GM10248 (cell line): ENCODE results near the gene SORL1.

Experiments
- CTCF ChIA-PET: fragments of 300-600 bp; sonication (Branson Sonifier 250); formaldehyde crosslinking; extraction: SDS; loops from one replicate; lab custom pipeline; 2021; ENCODE audit warnings: antibody characterized with exemption; lab: Yijun Ruan, JAX
- POLR2A ChIA-PET: fragments of 350-650 bp; sonication (Branson Sonifier 250); formaldehyde crosslinking; extraction: SDS; loops from one replicate; lab custom pipeline; 2020; ENCODE audit warnings: antibody characterized with exemption; lab: Yijun Ruan, JAX
- DNase-seq: peaks from one replicate; pipeline ENCODE4 v3.0.0; 2012; ENCODE audit errors: extremely low spot score
- TF ChIP-seq, protein P1 (sequence below): IDR thresholded peaks from 2 replicates; pipeline ENCODE4 v1.5.1; 2012; ENCODE audit warnings: mild to moderate bottlenecking, low read depth; ENCODE audit errors: extremely low read depth, missing control alignments, control extremely low read depth

The SORL1 gene

DNA sequence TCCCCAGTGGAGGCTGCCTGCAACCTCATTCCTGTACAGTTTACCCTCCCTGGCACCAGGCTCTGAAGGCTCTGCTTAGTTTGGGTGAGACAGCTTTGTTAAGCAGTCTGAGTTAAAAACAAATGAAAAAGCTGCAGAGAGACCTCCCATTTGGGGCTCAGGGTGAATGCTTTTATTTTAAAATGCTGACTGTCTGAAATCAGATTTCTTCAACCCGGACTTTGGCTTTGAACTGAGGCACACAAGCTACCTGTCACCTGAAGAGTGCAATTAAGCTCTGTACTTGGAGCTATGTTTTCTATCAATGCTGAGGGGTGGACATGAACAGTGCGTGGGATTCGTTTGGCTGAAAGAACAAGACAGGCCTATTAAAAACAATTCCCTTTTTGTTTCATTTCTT, 218.2 kb downstream of the SORL1 start:
- DNase-seq = no peak
- TF ChIP-seq, protein P1, sequence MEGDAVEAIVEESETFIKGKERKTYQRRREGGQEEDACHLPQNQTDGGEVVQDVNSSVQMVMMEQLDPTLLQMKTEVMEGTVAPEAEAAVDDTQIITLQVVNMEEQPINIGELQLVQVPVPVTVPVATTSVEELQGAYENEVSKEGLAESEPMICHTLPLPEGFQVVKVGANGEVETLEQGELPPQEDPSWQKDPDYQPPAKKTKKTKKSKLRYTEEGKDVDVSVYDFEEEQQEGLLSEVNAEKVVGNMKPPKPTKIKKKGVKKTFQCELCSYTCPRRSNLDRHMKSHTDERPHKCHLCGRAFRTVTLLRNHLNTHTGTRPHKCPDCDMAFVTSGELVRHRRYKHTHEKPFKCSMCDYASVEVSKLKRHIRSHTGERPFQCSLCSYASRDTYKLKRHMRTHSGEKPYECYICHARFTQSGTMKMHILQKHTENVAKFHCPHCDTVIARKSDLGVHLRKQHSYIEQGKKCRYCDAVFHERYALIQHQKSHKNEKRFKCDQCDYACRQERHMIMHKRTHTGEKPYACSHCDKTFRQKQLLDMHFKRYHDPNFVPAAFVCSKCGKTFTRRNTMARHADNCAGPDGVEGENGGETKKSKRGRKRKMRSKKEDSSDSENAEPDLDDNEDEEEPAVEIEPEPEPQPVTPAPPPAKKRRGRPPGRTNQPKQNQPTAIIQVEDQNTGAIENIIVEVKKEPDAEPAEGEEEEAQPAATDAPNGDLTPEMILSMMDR = no peak
- POLR2A ChIA-PET = no interaction called here
- CTCF ChIA-PET = interaction anchor here (1.6 kb wide), 1 partner anchor 14 kb away, joined by 4 read pairs; no protein-coding TSS in a partner anchor

DNA sequence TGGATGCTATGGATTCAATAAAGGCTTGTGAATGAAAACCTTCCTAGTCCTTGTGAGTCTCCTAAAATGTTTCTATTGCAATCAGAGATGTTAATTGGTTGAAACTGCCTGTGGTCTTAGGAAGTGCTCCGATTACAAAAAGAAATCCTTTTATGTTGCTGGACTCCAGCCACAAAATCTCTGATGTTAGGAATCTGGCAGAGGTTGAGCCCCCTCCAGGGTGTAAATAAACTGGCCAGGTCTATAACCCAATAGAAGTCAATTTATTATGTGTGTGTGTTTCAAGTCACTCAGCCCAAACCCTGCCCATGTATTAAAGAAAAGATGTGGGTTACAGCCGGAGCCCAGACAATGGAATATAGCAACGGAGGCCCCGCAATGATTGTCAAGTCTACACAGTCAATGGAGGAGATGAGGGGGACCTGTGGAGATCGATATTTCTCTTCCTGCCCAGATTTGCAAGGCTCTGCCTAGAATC, 218.7 kb downstream of the SORL1 start:
- CTCF ChIA-PET = interaction anchor here (0.7 to 1.3 kb wide), 2 partner anchors 17 to 23 kb away, joined by 3 read pairs; no protein-coding TSS in a partner anchor
- POLR2A ChIA-PET = no interaction called here

DNA sequence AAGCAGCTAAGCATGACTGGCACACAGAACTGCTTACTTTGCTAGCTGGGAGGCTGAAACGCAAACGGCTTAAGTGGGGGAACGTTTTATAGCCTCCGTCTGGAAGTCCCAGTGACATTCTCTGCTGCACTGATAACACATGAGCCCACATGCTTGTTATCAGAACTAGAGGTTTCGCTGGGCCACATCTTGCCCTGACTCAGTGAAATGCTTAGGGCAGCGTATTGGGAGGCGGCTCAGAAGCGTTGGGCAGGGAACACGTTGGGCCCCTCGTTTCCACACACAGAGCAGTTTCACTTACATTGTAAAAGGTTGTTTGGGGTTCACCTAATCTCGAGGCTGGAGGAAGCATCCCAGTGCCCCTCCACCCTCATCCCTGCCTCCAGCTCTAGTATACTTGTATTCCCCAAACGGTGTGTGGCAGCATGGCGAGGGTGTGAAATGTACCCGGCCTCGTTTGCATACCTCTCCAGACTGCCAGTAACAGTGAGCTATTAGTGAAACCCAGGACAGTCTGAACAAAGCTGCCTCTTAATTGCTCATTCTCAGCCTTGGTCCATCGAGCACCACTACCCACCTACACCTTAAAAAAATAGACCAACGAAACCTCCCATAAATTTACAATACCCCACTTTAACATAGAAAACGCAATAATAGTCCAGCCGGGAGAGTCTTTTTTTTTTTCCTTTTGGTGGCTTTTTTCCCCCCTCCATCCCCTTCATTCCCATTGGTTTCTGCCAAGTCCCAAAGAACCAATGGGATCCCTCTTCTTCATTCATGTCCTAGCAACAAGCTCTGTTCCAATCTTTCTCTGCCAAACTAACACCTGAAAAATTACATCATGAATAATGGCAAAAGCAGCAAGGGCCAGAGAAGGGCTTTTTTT, 219.4 kb downstream of the SORL1 start:
- no peak for DNase-seq
- ChIA-PET CTCF (interaction anchor here (0.7 to 1.3 kb wide), 2 partner anchors 18 to 22 kb away, joined by 3 read pairs; no protein-coding TSS in a partner anchor), POLR2A (no interaction called here)
- TF ChIP-seq, protein P1 = no peak

More for the DNA sequence above, 218.7 kb downstream of the SORL1 start:
- DNase-seq = no peak
- TF ChIP-seq, protein P1 = no peak

DNA sequence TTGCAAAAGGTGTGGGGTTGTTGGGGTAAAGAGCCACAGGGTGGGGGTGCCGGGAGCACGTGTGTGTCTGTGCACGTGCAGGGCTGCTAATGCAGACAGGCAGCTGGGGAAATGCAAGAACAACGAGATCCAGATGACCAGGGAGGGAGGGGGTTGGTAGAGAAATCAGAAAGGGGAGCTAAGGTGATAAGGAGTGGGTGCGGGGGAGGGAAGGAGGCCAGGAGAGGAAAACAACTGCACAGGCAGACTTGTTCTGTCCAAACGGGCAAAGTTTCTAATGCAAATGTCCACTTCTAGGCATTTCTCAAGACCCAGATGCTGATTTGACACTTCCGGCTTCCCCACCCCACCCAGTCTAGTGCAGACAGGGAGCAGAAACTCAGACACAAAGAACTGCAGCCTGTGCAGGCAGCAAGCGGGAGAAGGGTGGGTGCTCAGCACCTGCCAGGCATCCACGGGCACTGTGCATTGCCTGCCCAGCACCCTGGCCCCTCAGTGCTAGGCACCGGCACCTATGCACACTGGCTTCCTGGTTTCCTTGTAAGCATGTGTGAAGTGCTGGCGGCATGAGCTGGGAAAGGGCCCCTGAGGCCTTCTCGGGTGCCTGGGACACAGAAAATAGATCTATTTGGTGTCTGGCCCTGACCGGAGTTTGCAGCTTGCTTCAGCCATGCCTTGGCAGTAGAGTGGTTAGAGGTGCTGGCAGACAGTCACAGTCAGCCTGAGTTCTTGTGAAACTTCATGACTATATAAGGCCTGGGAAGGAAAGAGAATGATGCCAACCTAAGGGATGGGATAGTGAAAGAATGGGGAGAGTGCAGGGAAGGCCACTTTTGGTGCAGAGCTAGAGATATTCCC, 220.7 kb downstream of the SORL1 start:
- DNase-seq = no peak

DNA sequence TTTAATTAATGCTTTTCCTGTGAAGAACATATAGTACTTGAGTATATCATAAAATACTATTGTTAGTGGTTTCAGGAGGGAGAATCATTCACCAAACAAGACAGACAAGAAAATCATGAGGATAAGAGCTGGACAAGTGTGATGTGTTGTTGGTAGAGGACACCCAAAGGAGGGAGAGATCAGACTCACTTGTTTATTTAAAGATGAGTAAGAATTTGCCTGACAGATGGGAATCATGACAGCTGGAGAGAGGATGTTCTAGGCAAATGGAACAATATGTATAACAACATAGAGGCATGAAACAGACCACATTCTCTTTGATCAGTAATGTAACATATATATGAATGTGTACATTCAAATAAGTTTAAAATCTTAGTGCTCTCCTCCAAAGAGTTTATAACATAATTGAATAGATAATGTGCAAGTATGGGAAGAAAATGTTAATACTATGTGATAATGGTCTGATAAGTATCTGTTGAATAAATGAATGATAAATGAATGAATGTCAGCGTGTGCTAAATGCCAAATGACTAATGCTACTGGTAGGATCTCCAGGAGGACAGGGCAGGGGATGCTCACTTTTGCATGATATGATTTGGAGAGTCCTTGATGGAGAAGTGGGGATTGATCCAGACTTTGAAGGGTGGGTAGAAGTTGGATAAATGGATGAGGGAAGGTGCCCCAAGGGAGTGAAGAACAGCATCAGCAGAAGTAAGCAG, 229.6 kb downstream of the SORL1 start:
- no peak for DNase-seq
- TF ChIP-seq, protein P1 = no peak
- ChIA-PET POLR2A (no interaction called here), CTCF (interaction anchor here (1.6 kb wide), 1 partner anchor 13 kb away, joined by 3 read pairs; no protein-coding TSS in a partner anchor)

More for the DNA sequence above, 220.7 kb downstream of the SORL1 start:
- POLR2A ChIA-PET = no interaction called here
- TF ChIP-seq, protein P1 = no peak
- CTCF ChIA-PET = no interaction called here
